ENCODE results near the gene BMP7. TPM values are rescaled to one million over a fixed set of nuclear protein-coding genes. Genes with fewer than 3 reads are reported as not detected.

BMP7 gene
- total RNA-seq, 1 experiment from 2014 or later: 7.5 TPM

DNA sequence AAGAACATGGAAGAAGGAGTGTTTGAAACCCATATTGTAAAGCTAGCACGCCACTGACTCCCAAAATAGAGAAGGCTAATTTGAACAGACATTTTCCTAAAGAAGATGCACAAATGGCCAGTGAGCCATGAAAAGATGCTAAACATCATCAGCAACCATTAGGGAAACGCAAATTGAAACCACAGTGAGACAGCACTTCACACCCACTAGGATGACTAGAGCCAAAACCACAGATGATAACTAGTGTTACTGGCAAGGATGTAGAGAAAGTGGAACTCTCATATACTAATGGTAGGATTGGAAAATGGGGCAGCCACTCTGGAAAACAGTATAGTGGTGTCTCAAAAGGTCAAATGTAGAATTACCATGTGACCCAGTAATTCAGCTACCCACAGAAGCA lies 58.2 kb downstream of the BMP7 start:
- no peaks in the 10 kb centered on the region for H3K9me3 ChIP-seq (ENCODE audit: low read depth, low read length, poor library complexity, severe bottlenecking)
- BruUV-seq (replicated peaks): no TSS peak
- TF ChIP-seq EZH2 (IDR thresholded peaks at IDR 0.05; ENCODE audit: borderline replicate concordance, low read depth, low read length, poor library complexity, severe bottlenecking): no peak
- TF ChIP-seq, protein P1, sequence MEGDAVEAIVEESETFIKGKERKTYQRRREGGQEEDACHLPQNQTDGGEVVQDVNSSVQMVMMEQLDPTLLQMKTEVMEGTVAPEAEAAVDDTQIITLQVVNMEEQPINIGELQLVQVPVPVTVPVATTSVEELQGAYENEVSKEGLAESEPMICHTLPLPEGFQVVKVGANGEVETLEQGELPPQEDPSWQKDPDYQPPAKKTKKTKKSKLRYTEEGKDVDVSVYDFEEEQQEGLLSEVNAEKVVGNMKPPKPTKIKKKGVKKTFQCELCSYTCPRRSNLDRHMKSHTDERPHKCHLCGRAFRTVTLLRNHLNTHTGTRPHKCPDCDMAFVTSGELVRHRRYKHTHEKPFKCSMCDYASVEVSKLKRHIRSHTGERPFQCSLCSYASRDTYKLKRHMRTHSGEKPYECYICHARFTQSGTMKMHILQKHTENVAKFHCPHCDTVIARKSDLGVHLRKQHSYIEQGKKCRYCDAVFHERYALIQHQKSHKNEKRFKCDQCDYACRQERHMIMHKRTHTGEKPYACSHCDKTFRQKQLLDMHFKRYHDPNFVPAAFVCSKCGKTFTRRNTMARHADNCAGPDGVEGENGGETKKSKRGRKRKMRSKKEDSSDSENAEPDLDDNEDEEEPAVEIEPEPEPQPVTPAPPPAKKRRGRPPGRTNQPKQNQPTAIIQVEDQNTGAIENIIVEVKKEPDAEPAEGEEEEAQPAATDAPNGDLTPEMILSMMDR (conservative IDR thresholded peaks at IDR 0.05; ENCODE audit: low read depth, low read length): no peak
- POLR2A ChIA-PET (ENCODE audit: low non-redundant PET): no interaction called here
- no peak overlapping the region for H3K4me3 ChIP-seq (ENCODE audit: low read depth, low read length, poor library complexity, severe bottlenecking)
- H3K4me1 ChIP-seq (ENCODE audit: insufficient read depth, low read length, poor library complexity, severe bottlenecking): no peaks in the 10 kb centered on the region
- no peak for DNase-seq (ENCODE audit: low spot score)
- no peaks in the 10 kb centered on the region for H3K36me3 ChIP-seq (ENCODE audit: insufficient read depth, low read length, poor library complexity, severe bottlenecking)
- H3K27ac ChIP-seq (ENCODE audit: low read depth, low read length, poor library complexity, severe bottlenecking): no peak overlapping the region
- no peaks in the 10 kb centered on the region for H3K27me3 ChIP-seq (replicated peaks; ENCODE audit: insufficient read depth, low read depth, low read length, poor library complexity)
- intact Hi-C loops (cut with micrococcal nuclease; ENCODE audit: unreplicated experiment): no loop called here
- CTCF ChIA-PET: no interaction called here

- Histone ChIP-seq H3K36me3 (ENCODE audit: insufficient read depth, low read length, poor library complexity, severe bottlenecking) (no peaks in the 10 kb centered on the region), H3K4me3 (ENCODE audit: low read depth, low read length, poor library complexity, severe bottlenecking) (no peak overlapping the region), H3K27me3 (replicated peaks; ENCODE audit: insufficient read depth, low read depth, low read length, poor library complexity) (no peaks in the 10 kb centered on the region), H3K9me3 (ENCODE audit: low read depth, low read length, poor library complexity, severe bottlenecking) (no peaks in the 10 kb centered on the region), H3K27ac (ENCODE audit: low read depth, low read length, poor library complexity, severe bottlenecking) (no peak overlapping the region), H3K4me1 (ENCODE audit: insufficient read depth, low read length, poor library complexity, severe bottlenecking) (no peaks in the 10 kb centered on the region)
- DNase-seq (ENCODE audit: low spot score): no peak
- ChIA-PET CTCF (no interaction called here), POLR2A (ENCODE audit: low non-redundant PET) (no interaction called here)
- intact Hi-C loops (cut with micrococcal nuclease; ENCODE audit: unreplicated experiment): no loop called here
- no peak for TF ChIP-seq EZH2 (IDR thresholded peaks at IDR 0.05; ENCODE audit: borderline replicate concordance, low read depth, low read length, poor library complexity, severe bottlenecking)
- TF ChIP-seq, protein P1 (conservative IDR thresholded peaks at IDR 0.05; ENCODE audit: low read depth, low read length): no peak
- no TSS peak for BruUV-seq (replicated peaks)
Measured at GRCh38 chr20:57207251-57207650, 59.2 kb downstream of the BMP7 start.

DNA sequence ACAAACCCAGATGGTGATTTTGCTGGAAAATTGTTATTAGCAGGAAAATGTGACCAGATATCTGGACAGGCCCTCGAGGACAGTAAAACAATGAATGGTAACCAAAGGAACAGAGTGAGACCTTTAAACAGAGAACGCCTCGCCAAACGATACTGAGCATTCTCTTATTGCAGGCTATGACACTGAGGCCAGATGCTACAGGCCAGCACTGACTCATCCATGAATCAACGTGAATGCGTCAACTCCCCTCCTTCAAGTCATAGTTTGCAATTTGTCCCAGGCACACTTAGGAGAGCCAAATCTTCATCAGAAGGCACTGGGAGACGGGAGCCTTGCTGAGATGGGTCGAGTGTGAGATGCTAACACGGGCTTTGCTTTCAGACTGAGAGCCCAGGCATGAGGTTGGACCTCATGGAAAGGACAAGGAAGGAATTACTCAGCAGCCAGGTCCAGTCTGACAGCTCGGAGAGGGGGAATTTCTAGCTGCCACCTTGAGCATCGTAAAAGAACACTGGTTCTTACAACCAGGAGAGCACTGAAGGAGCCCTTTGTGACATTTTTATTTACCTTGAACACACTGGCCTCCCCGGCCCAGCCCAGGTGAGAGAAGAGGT lies 60.7 kb downstream of the BMP7 start:
- H3K4me3 ChIP-seq (ENCODE audit: low read depth, low read length, poor library complexity, severe bottlenecking): no peak overlapping the region
- ChIA-PET POLR2A (ENCODE audit: low non-redundant PET) (no interaction called here), CTCF (no interaction called here)
- no peak overlapping the region for H3K27ac ChIP-seq (ENCODE audit: low read depth, low read length, poor library complexity, severe bottlenecking)
- no peaks in the 10 kb centered on the region for H3K36me3 ChIP-seq (ENCODE audit: insufficient read depth, low read length, poor library complexity, severe bottlenecking)
- no peaks in the 10 kb centered on the region for H3K4me1 ChIP-seq (ENCODE audit: insufficient read depth, low read length, poor library complexity, severe bottlenecking)
- H3K27me3 ChIP-seq (replicated peaks; ENCODE audit: insufficient read depth, low read depth, low read length, poor library complexity): no peaks in the 10 kb centered on the region
- TF ChIP-seq, protein P1 (conservative IDR thresholded peaks at IDR 0.05; ENCODE audit: low read depth, low read length): no peak
- TF ChIP-seq EZH2 (IDR thresholded peaks at IDR 0.05; ENCODE audit: borderline replicate concordance, low read depth, low read length, poor library complexity, severe bottlenecking): no peak
- DNase-seq (ENCODE audit: low spot score): no peak
- no TSS peak for BruUV-seq (replicated peaks)
- intact Hi-C loops (cut with micrococcal nuclease; ENCODE audit: unreplicated experiment): no loop called here
- H3K9me3 ChIP-seq (ENCODE audit: low read depth, low read length, poor library complexity, severe bottlenecking): no peaks in the 10 kb centered on the region

Data from A673 (cell line).